CD4-positive, alpha-beta T cell (primary cell): ENCODE measurements around the gene GOLPH3. TPM values are rescaled to one million over a fixed set of nuclear protein-coding genes. Genes with fewer than 3 reads are reported as not detected.

Experiments
- ATAC-seq: fragments of 200-7000 bp; cut with Tn5 transposase; one replicate; pipeline ENCODE4 v1.10.0; 2022; ENCODE audit warnings: mild to moderate bottlenecking; ENCODE audit not compliant: poor library complexity
- CTCF ChIA-PET: fragments of 350-600 bp; sonication (Branson Sonifier 250); formaldehyde crosslinking; loops from one replicate; lab custom pipeline; 2021; ENCODE audit warnings: antibody characterized with exemption, inconsistent platforms; lab: Charles Lee
- POLR2A ChIA-PET: fragments of 350-600 bp; sonication (Branson Sonifier 250); formaldehyde crosslinking; loops from one replicate; lab custom pipeline; 2021; ENCODE audit warnings: antibody characterized with exemption, inconsistent platforms; lab: Charles Lee
- DNase-seq, 14 experiments: peaks; one replicate each; pipeline ENCODE4 v3.0.0-alpha.2; 2013 to 2020; ENCODE audit warnings: mixed read lengths in 2 of 14
- H3K27ac ChIP-seq, 2 donors: one replicate each; pipeline versions ENCODE4 v1.5.1 to v1.7.0; 2013; ENCODE audit warnings: low read length in 2 of 2, low read depth in 1 of 2, mild to moderate bottlenecking in 1 of 2
- H3K27me3 ChIP-seq, 2 experiments: 1 replicate in 1 of 2; 2 replicates in 1 of 2; pipeline versions ENCODE4 v1.6.1 to v1.7.0; 2013; ENCODE audit warnings: low read length in 2 of 2, control low read depth in 1 of 2, mild to moderate bottlenecking in 1 of 2, moderate library complexity in 1 of 2; ENCODE audit not compliant: insufficient read depth in 2 of 2, control insufficient read depth in 1 of 2
- H3K36me3 ChIP-seq: one replicate; pipeline ENCODE4 v1.6.1; 2013; ENCODE audit warnings: low read length, control low read depth; ENCODE audit not compliant: insufficient read depth
- H3K4me1 ChIP-seq: one replicate; pipeline ENCODE4 v1.6.1; 2013; ENCODE audit warnings: low read length, control low read depth; ENCODE audit not compliant: insufficient read depth
- H3K4me3 ChIP-seq: one replicate; pipeline ENCODE4 v1.5.1; 2013; ENCODE audit warnings: mild to moderate bottlenecking, low read length, moderate library complexity
- H3K9me3 ChIP-seq, 2 experiments: 1 replicate in 1 of 2; 2 replicates in 1 of 2; pipeline versions ENCODE4 v1.6.1 to v1.7.0; 2013; ENCODE audit warnings: low read length in 2 of 2, mild to moderate bottlenecking in 2 of 2, control low read depth in 1 of 2, moderate library complexity in 1 of 2; ENCODE audit not compliant: control insufficient read depth in 1 of 2, insufficient read depth in 1 of 2
- H3K27ac Mint-ChIP-seq: one replicate; pipeline ENCODE4 v1.8.0; 2020; ENCODE audit warnings: mixed read lengths
- H3K27me3 Mint-ChIP-seq: one replicate; pipeline ENCODE4 v1.8.0; 2021; ENCODE audit warnings: mixed read lengths
- H3K36me3 Mint-ChIP-seq: one replicate; pipeline ENCODE4 v1.8.0; 2021; ENCODE audit warnings: low read depth, mixed read lengths
- H3K4me1 Mint-ChIP-seq: one replicate; pipeline ENCODE4 v1.8.0; 2021; ENCODE audit warnings: low read depth, mixed read lengths
- H3K4me3 Mint-ChIP-seq: one replicate; pipeline ENCODE4 v1.8.0; 2020; ENCODE audit warnings: mild to moderate bottlenecking, mixed read lengths
- H3K9me3 Mint-ChIP-seq: one replicate; pipeline ENCODE4 v1.8.0; 2020; ENCODE audit warnings: mixed read lengths
- CTCF ChIP-seq: fragments of 200-600 bp; IDR thresholded peaks from one replicate; pipeline ENCODE4 v1.8.0; 2022; ENCODE audit warnings: antibody characterized with exemption, mild to moderate bottlenecking
- intact Hi-C, 2 experiments: fragments of 100-400 bp; cut with DNase I in 1 of 2; cut with micrococcal nuclease in 1 of 2; formaldehyde crosslinking; loops; one replicate each; pipeline versions ENCODE4 v1.15.1 to v1.9.0; 2023 to 2025; cut with DNase I, micrococcal nuclease
- total RNA-seq, 174 experiments: library from RNA in 2 of 174; stranded (reverse) in 2 of 174; gene quantifications; one replicate each; pipeline ENCODE4 v1.2.3 and lab custom pipeline; 2021 to 2026

Gene GOLPH3
- total RNA-seq, 2 experiments from 2014 or later: 52.0 to 55.4 TPM

- DNase-seq (no peak), ATAC-seq (no peak)
- Mint-ChIP-seq H3K4me3 (no peak overlapping the region), H3K27ac (no peak overlapping the region), H3K36me3 (peaks cover 26% of the 10 kb centered on the region), H3K9me3 (no peaks in the 10 kb centered on the region), H3K27me3 (no peaks in the 10 kb centered on the region), H3K4me1 (peaks cover 37% of the 10 kb centered on the region)
- Histone ChIP-seq H3K27ac (no peak overlapping the region), H3K36me3 (peaks cover 7% of the 10 kb centered on the region), H3K4me3 (no peak overlapping the region), H3K4me1 (peaks cover 34% of the 10 kb centered on the region), H3K27me3 (no peaks in the 10 kb centered on the region), H3K9me3 (no peaks in the 10 kb centered on the region)
- POLR2A ChIA-PET: no interaction called here
- CTCF ChIA-PET: no interaction called here
- no peak for TF ChIP-seq CTCF
- intact Hi-C loops: no loop called here
Measured at GRCh38 chr5:32156635-32157034, 17.5 kb downstream of the GOLPH3 start.

GRCh38 chr5:32155211-32155610, 18.9 kb downstream of the GOLPH3 start:
- DNase-seq: no peak
- Mint-ChIP-seq H3K36me3 (peaks cover 21% of the 10 kb centered on the region), H3K4me1 (peaks cover 39% of the 10 kb centered on the region), H3K27ac (no peak overlapping the region), H3K27me3 (no peaks in the 10 kb centered on the region), H3K9me3 (no peaks in the 10 kb centered on the region), H3K4me3 (no peak overlapping the region)
- ChIA-PET POLR2A (interaction anchor here (1.3 kb wide), 1 partner anchor 19 kb away, joined by 3 read pairs; the partner anchor contains the start of gene GOLPH3), CTCF (interaction anchor here (0.6 kb wide), 1 partner anchor 15 kb away, joined by 3 read pairs; no protein-coding TSS in a partner anchor)
- intact Hi-C loops: no loop called here
- no peak for TF ChIP-seq CTCF
- H3K27me3 ChIP-seq: no peaks in the 10 kb centered on the region
- H3K4me1 ChIP-seq: peaks cover 29% of the 10 kb centered on the region
- no peak overlapping the region for H3K27ac ChIP-seq
- no peaks in the 10 kb centered on the region for H3K9me3 ChIP-seq
- no peak overlapping the region for H3K4me3 ChIP-seq
- ATAC-seq: no peak
- peaks cover 5% of the 10 kb centered on the region for H3K36me3 ChIP-seq

GRCh38 chr5:32153723-32154122, 20.4 kb downstream of the GOLPH3 start:
- CTCF ChIA-PET: no interaction called here
- POLR2A ChIA-PET: no interaction called here
- peaks cover 50% of the 10 kb centered on the region for H3K4me1 Mint-ChIP-seq

More at GRCh38 chr5:32153723-32154122, 20.4 kb downstream of the GOLPH3 start:
- Mint-ChIP-seq H3K9me3 (no peaks in the 10 kb centered on the region), H3K4me3 (peak overlapping the region; percentile 27), H3K27me3 (no peaks in the 10 kb centered on the region), H3K27ac (no peak overlapping the region), H3K36me3 (peaks cover 28% of the 10 kb centered on the region)
- H3K4me3 ChIP-seq: no peak overlapping the region
- H3K4me1 ChIP-seq: peaks cover 30% of the 10 kb centered on the region
- H3K9me3 ChIP-seq: no peaks in the 10 kb centered on the region
- no peak overlapping the region for H3K27ac ChIP-seq
- TF ChIP-seq CTCF: no peak
- ATAC-seq (no peak), DNase-seq (no peak)
- H3K27me3 ChIP-seq: no peaks in the 10 kb centered on the region
- peaks cover 7% of the 10 kb centered on the region for H3K36me3 ChIP-seq
- intact Hi-C loops: no loop called here
